ENCODE data around the gene ZBTB14.
A peak's percentile ranks its signal among the peaks of the same experiment; 100 is the strongest.

ZBTB14 gene

DNA sequence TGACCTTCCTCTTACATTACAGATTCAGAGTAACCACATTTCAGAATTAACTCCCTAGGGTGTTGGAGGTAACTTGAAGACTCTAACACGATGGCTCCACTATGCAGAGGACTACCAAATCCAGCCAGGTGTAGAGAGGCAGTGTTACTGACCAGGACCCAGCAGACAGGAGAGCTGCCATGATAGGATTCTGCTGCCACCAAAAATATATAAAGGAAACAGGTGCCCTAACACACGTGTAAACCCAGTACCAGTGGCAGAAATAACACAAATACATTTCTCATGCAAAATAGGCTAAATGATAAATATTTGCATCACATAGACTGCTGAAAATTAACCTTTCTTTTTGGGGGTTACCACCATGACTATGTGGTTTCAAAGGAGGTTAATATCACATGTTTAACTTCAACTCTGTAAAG is 7.0 kb downstream of the ZBTB14 start:
- no peak for DNase-seq

DNA sequence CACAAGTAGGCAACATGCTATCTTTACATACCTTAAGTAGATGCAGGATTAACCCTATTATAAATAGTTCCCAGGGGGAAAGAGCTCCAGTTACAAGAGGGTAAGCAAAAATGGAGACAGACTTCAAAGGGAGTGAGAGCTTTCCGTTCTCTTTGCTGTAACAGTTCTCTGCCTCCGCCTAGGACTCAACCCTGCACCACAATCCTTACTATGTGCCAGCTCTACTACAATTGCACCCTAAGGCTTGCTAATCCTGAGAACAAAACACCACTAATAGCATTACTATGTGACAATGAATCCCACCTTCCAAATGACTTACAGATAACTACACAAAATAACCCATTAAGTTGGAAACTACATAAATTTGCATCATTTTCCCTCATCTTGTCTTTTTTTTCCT is 7.7 kb downstream of the ZBTB14 start:
- no peak for DNase-seq

DNA sequence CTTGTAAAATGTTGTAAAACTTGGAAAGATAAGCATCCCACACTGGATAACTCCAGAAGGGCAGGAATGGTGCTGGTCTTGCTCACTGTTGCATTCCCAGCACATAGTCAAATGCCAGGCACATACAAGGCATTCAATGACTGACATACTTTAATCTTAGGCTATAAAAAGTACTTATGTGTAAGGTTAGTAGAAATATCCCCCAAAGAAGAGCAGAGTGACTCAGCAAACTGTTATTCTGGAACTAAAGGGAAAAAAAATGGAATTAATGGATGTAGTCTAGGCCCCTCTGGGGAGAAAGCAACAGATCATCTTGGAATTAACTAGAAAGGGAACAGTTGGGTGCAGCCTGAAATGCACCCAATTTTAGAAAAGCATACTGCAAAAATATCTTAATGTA is 9.0 kb downstream of the ZBTB14 start:
- no peak for DNase-seq

DNA sequence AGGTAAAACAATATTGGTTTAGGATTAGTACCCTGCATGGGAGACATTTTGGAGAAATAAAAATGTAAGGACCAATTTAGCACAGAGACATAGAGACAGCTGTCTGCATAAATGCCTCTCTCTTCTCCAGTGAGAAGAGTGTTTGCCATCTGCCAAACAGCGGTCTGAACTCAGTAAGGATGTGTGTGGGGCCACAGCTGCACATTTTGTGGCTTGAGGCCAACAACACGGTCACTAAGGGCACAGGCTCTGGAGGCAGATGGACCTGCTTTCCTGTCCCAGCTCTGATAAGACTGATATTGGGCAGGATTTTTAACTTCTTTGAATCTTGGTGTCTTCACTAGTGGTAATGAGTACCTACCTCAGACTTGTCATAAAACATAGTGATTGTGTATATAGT is 10.2 kb downstream of the ZBTB14 start:
- DNase-seq = no peak

DNA sequence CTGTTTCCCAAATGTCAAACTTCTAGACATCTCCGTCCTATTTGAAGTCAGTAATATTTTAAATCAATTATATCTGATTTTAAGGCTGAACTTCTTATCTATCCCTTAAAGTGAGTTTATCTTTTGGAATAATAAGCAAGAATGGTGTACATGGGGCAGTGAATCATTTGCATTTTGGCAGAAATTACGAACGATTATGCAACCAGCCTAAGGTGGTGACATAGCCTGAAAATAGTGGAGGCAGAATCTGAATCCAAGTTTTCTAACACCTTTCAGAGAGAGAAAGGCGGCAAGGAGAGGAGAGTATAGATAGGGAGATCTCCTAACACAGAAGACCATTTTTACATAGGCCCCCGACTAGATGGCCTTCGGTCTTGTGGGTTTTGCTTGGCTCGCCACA is 10.7 kb downstream of the ZBTB14 start:
- DNase-seq = no peak

DNA sequence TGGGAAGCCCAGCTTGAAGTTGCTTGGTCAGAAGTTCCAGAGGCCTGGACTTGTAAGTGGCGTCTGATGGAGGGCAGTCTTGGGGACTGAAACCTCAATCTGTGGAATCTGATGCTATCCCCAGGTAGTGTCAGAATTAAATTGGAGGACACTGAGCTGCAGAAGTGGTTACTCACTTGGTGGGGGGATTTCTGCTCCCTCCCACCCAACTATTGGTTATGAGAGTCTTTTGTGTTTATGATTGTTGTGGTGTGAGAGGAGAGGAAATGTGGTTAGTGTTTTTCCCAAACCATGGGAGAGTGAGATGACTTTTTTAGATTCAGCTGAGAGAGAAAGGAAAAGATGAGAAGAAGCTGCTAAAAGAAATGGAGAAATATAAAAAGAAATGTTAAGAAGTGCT is 12.8 kb downstream of the ZBTB14 start:
- no peak for DNase-seq

DNA sequence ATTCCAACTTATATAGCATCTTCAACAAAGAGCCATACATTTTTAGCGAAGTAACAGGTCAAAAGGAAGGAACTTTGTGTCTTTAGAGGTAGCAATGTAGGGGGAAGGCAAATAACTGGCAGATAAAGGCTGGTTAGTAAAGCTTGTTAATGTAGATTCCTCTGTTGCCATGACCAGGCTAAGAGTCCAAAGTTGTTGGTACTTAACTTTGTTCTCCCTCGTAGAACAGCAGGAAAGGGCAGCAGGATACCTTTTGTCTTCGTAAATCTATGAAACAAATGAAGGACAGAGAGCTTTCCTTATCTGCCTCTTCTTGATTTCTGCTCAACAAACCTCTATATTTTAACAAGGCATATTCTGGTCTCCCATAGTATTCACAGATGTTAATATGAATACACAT is 18.6 kb downstream of the ZBTB14 start:
- DNase-seq = no peak

DNA sequence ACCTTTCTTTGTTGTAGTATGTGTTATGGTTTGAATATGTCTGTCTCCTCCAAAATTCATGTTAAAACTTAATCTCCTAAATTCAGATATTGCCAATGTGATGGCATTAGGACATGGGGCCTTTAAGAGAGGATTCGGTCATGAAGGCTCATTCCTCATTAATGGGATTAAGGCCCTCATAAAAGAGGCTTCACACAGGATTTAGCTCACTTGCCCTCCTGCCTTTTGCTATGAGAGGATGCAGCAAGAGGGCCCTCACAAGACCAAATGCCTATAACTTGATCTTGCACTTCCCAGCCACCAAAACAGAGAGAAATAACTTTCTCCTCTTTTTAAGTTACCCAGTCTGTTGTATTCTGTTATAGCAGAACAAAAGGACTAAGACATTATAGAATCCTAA is 19.7 kb downstream of the ZBTB14 start:
- no peak for DNase-seq

DNA sequence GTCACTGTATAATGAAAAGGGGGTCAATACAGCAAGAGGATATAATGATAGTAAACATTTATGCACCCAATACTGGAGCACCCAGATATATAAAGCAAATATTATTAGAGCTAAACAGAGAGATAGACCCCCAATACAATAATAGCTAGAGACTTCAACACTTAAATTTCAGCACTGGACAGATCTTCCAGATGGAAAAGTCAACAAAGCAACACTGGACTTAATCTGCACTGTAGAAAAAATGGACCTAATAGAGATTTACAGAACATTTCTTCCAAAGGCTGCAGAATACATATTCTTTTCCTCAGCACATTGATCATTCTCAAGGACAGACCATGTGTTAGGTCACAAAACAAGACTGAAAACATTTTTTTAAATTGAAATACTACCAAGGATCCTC is 26.7 kb downstream of the ZBTB14 start:
- DNase-seq = no peak

DNA sequence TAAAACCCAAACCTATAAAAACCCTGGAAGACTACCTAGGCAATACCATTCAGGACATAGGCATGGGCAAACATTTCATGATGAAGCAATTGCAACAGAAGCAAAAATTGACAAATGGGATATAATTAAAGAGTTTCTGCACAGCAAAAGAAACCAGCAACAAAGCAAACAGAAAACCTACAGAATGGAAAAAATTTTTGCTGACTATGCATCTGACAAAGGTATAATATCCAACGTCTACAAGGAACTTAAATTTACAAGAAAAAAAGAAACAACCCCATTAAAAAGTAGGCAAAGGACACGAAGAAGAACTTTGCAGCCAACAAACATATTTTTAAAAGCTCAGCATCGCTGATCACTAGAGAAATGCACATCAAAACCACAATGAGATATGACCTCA is 28.8 kb downstream of the ZBTB14 start:
- no peak for DNase-seq

DNA sequence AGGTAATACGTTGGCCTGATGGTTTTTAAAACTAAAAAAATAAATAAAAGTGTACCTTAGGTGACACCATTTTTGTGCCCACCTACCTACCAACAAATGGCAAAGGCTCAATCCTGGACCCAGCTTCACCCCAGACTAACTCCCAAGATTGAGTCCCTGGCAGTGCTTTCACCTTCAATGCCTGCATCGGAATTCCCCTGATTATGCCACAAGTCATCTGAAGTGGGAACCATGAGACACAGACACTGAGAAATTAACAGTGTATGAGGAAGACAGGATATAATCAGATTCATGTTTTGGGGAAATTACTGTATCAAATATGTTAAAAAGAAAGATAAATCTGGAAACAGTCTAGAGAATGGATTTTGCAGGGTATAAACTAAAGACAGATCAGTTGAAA is 41.6 kb downstream of the ZBTB14 start:
- no peak for DNase-seq

DNA sequence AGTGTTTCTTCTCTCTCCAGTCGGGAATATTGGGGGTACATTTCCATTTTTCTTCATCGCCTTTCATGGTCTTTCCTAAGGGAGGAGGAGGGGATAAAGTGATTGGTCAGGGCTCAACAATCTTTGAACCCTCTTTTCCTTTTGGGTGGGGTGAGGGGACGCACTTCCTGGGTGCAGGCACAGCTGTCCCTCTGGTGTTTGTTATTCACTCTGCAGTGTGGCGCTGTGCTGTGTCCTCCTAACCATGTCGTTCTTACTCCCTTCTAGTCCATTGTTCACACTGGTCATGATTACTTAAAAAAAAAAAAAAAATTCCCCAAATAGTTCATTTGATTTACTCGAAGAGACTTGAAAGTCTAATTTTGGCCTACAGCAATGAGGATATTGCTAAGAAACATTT is 44.4 kb downstream of the ZBTB14 start:
- DNase-seq = no peak

DNA sequence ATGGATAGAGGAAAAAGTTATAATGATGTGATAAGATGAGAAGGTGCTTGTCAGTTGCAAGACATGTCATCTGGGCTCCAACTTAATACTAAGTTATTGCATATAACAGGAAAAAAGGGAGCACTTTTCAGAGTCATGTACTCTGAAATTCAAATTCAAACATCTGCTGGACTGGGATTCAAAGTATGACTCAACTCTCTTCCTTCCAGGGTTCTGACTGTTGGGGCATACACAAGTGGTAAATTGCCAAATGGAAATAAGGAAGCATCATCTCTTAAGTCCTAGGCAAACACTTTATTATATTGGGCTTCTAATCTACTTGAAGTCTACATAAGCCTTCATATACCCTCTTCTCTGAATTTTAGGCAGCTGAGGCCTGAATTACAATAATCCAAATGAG is 44.9 kb downstream of the ZBTB14 start:
- peak; percentile 27 for DNase-seq

DNA sequence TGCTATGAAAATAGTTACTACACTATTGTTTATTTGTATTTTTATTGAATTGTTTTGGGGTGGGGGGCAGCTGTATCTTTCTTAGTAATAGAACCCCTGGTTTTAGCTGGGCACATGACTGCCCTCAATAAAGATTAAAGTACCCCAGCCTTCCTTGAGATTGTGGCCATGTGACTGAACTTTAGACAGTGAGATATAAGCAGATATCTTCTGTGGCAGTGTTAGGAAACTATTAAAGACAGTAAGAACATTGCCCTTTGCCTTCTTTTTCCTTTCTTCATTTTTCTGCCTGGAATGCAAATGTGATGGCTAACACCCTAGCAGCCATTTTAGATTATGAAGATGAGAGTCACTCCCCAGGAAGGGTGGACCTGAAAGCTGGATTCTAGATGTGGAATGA is 50.6 kb downstream of the ZBTB14 start:
- no peak for DNase-seq

DNA sequence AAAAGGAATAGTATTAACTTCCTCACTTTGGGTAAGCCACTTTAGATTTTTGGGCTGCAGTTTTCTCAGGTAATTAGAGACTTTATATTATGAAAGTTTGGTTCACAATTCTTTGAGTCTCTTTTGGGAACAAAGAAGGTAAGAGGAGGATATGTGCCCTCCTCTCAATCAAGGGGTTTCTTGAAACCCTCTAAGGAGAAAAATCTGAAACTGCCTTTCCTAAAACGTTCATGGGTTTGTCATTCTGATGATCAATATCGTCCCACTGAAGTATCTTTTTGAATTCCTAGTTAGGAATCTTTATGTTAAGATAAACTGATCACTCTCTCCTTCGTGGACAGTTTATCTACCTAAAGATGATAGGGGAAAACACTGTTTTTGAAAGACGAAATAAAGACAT is 56.1 kb downstream of the ZBTB14 start:
- no peak for DNase-seq

Data from HCEC 1CT (cell line).